ENCODE results near the gene PHKG1. TPM values are rescaled to one million over a fixed set of nuclear protein-coding genes. Genes with fewer than 3 reads are reported as not detected.
"Not testable (repeated sequence)": the region's sequence is repeated elsewhere in the genome, so short reads cannot be mapped to it uniquely, and the experiment has no call there.

PHKG1 gene
- total RNA-seq, 1 donor from 2014 or later: 2.0 TPM

GRCh38 chr7:56083150-56083785, 9.5 kb downstream of the PHKG1 start:
- peaks cover 2% of the 10 kb centered on the region for H3K36me3 ChIP-seq (ENCODE audit: control insufficient read depth, insufficient read depth, low read length)
- DNase-seq (ENCODE audit: low read depth): no peak
- TF ChIP-seq, protein P1, sequence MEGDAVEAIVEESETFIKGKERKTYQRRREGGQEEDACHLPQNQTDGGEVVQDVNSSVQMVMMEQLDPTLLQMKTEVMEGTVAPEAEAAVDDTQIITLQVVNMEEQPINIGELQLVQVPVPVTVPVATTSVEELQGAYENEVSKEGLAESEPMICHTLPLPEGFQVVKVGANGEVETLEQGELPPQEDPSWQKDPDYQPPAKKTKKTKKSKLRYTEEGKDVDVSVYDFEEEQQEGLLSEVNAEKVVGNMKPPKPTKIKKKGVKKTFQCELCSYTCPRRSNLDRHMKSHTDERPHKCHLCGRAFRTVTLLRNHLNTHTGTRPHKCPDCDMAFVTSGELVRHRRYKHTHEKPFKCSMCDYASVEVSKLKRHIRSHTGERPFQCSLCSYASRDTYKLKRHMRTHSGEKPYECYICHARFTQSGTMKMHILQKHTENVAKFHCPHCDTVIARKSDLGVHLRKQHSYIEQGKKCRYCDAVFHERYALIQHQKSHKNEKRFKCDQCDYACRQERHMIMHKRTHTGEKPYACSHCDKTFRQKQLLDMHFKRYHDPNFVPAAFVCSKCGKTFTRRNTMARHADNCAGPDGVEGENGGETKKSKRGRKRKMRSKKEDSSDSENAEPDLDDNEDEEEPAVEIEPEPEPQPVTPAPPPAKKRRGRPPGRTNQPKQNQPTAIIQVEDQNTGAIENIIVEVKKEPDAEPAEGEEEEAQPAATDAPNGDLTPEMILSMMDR (IDR thresholded peaks at IDR 0.05; ENCODE audit: insufficient read depth, low read length, poor library complexity, severe bottlenecking): no peak
- H3K27me3 ChIP-seq (ENCODE audit: control insufficient read depth, insufficient read depth, low read length): no peaks in the 10 kb centered on the region
- no peak overlapping the region for H3K4me3 ChIP-seq (ENCODE audit: low read depth, low read length)

GRCh38 chr7:56081626-56082340, 11.0 kb downstream of the PHKG1 start:
- peaks cover 2% of the 10 kb centered on the region for H3K36me3 ChIP-seq (ENCODE audit: control insufficient read depth, insufficient read depth, low read length)
- no peak for DNase-seq (ENCODE audit: low read depth)
- TF ChIP-seq, protein P1 (IDR thresholded peaks at IDR 0.05; ENCODE audit: insufficient read depth, low read length, poor library complexity, severe bottlenecking): no peak

DNA sequence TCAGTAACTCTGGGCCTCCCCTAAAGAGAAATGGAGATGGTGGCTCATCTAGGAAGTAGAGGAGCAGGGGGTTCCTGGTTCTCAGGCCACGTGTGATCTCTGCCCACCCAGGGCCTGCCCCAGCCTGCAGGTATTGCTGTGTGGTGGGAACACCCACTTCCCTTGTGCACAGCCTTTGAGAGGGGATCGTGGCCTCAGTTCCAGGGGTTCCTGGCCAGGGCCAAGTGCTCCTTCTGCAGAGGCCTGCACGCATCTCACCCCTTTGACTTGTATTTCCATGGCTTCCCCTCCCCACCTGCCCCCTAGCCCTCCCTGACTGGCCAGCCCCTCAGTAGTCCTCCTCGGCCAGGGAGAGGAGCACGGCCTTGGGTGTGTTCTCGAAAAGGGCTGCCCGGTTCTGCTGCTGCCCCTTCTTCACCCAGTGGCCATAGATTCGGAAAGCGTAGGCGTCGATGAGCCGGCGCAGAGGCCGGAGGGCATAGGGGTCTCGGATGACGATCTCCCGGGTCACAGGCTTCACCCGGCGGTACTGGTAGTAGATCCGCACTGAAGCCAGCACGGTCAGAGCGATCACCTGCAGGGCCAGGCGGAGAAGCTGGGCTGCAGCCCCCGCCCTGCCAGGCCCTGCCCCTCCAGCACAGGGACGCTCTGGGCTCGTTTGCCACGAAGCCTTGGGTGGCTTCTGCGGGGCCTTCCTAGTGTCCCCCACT, 11.9 kb downstream of the PHKG1 start:
- not testable (repeated sequence) for DNase-seq (ENCODE audit: low read depth); H3K27me3 ChIP-seq (ENCODE audit: control insufficient read depth, insufficient read depth, low read length); H3K4me3 ChIP-seq (ENCODE audit: low read depth, low read length); H3K36me3 ChIP-seq (ENCODE audit: control insufficient read depth, insufficient read depth, low read length)

More at GRCh38 chr7:56081626-56082340, 11.0 kb downstream of the PHKG1 start:
- no peak overlapping the region for H3K4me3 ChIP-seq (ENCODE audit: low read depth, low read length)
- H3K27me3 ChIP-seq (ENCODE audit: control insufficient read depth, insufficient read depth, low read length): no peaks in the 10 kb centered on the region

- no peak for DNase-seq (ENCODE audit: low read depth)
- TF ChIP-seq, protein P1 (IDR thresholded peaks at IDR 0.05; ENCODE audit: insufficient read depth, low read length, poor library complexity, severe bottlenecking): no peak
- H3K36me3 ChIP-seq (ENCODE audit: control insufficient read depth, insufficient read depth, low read length): peaks cover 2% of the 10 kb centered on the region
- H3K27me3 ChIP-seq (ENCODE audit: control insufficient read depth, insufficient read depth, low read length): no peaks in the 10 kb centered on the region
- H3K4me3 ChIP-seq (ENCODE audit: low read depth, low read length): no peak overlapping the region
Measured at GRCh38 chr7:56079450-56080185, 13.1 kb downstream of the PHKG1 start.

- DNase-seq (ENCODE audit: low read depth): no peak
- H3K27me3 ChIP-seq (ENCODE audit: control insufficient read depth, insufficient read depth, low read length): no peaks in the 10 kb centered on the region
- TF ChIP-seq, protein P1 (IDR thresholded peaks at IDR 0.05; ENCODE audit: insufficient read depth, low read length, poor library complexity, severe bottlenecking): no peak
- H3K36me3 ChIP-seq (ENCODE audit: control insufficient read depth, insufficient read depth, low read length): peaks cover 2% of the 10 kb centered on the region
- no peak overlapping the region for H3K4me3 ChIP-seq (ENCODE audit: low read depth, low read length)
Measured at GRCh38 chr7:56078196-56078595, 14.6 kb downstream of the PHKG1 start.

GRCh38 chr7:56077681-56078080, 15.1 kb downstream of the PHKG1 start:
- no peak for DNase-seq (ENCODE audit: low read depth)
- TF ChIP-seq, protein P1 (IDR thresholded peaks at IDR 0.05; ENCODE audit: insufficient read depth, low read length, poor library complexity, severe bottlenecking): no peak
- Histone ChIP-seq H3K36me3 (ENCODE audit: control insufficient read depth, insufficient read depth, low read length) (peaks cover 2% of the 10 kb centered on the region), H3K4me3 (ENCODE audit: low read depth, low read length) (no peak overlapping the region), H3K27me3 (ENCODE audit: control insufficient read depth, insufficient read depth, low read length) (no peaks in the 10 kb centered on the region)

Measured in kidney epithelial cell (primary cell).